A673 (cell line): Measurements from ENCODE around the gene NOS3.

ENCODE experiments used
- EZH2 ChIP-seq: fragments of 200-600 bp; sonication (generic); IDR thresholded peaks from 2 replicates; pipeline ENCODE4 v1.6.1; 2017; ENCODE audit warnings: borderline replicate concordance, low read depth, mild to moderate bottlenecking, mixed read lengths, antibody characterized with exemption, low read length; ENCODE audit not compliant: poor library complexity, severe bottlenecking
- TF ChIP-seq, protein P1 (sequence below): fragments of 300-800, 200-600 bp; sonication (generic); conservative IDR thresholded peaks from 2 replicates; pipeline ENCODE4 v1.5.1; 2017; ENCODE audit warnings: low read depth, mild to moderate bottlenecking, antibody characterized with exemption, low read length, moderate library complexity, mixed read lengths

DNA sequence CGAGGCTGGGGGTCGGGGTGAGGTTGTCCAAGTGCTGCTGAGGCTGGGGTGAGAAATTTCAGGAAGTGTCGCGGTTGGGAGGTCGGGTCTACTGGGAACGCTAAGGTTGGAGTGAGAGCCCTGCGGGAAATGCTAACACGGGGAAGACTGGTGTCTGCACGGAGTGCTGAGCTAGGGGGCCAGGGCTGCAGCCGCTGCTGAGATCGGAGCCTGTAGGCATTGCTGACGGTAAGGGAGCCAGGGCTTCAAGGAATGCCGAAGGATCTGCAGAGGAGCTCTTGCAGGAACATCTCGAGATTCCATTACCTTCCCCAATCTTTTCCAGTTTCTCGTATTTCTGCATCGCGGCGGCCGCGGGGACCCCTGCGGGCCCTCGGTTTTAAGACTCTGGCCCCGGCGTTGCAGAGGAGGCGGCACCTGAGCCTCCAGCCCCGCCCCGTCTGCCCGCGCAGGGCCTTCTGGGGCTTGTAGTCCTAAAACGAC is 66.7 kb downstream of the NOS3 start, which contains the start of gene CDK5:
- TF ChIP-seq, protein P1, sequence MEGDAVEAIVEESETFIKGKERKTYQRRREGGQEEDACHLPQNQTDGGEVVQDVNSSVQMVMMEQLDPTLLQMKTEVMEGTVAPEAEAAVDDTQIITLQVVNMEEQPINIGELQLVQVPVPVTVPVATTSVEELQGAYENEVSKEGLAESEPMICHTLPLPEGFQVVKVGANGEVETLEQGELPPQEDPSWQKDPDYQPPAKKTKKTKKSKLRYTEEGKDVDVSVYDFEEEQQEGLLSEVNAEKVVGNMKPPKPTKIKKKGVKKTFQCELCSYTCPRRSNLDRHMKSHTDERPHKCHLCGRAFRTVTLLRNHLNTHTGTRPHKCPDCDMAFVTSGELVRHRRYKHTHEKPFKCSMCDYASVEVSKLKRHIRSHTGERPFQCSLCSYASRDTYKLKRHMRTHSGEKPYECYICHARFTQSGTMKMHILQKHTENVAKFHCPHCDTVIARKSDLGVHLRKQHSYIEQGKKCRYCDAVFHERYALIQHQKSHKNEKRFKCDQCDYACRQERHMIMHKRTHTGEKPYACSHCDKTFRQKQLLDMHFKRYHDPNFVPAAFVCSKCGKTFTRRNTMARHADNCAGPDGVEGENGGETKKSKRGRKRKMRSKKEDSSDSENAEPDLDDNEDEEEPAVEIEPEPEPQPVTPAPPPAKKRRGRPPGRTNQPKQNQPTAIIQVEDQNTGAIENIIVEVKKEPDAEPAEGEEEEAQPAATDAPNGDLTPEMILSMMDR, result no peak
- no peak for TF ChIP-seq EZH2
